AG09309 (cell line): Measurements from ENCODE around the gene MBD3L5.
"Not testable (repeated sequence)": the region's sequence is repeated elsewhere in the genome, so short reads cannot be mapped to it uniquely, and the experiment has no call there.

Experiments
- DNase-seq: peaks from one replicate; pipeline ENCODE4 v3.0.0-alpha.2; 2010; ENCODE audit warnings: low read depth
- H3K4me3 ChIP-seq: 2 replicates; pipeline ENCODE4 v1.5.1; 2011; ENCODE audit warnings: mild to moderate bottlenecking, low read depth, low read length, moderate library complexity; ENCODE audit not compliant: control insufficient read depth
- CTCF ChIP-seq: IDR thresholded peaks from 2 replicates; pipeline ENCODE4 v1.5.1; 2011; ENCODE audit warnings: mild to moderate bottlenecking, low read depth, low read length, inconsistent platforms; ENCODE audit not compliant: insufficient read depth, control insufficient read depth; ENCODE audit errors: missing control alignments

MBD3L5 gene

DNA sequence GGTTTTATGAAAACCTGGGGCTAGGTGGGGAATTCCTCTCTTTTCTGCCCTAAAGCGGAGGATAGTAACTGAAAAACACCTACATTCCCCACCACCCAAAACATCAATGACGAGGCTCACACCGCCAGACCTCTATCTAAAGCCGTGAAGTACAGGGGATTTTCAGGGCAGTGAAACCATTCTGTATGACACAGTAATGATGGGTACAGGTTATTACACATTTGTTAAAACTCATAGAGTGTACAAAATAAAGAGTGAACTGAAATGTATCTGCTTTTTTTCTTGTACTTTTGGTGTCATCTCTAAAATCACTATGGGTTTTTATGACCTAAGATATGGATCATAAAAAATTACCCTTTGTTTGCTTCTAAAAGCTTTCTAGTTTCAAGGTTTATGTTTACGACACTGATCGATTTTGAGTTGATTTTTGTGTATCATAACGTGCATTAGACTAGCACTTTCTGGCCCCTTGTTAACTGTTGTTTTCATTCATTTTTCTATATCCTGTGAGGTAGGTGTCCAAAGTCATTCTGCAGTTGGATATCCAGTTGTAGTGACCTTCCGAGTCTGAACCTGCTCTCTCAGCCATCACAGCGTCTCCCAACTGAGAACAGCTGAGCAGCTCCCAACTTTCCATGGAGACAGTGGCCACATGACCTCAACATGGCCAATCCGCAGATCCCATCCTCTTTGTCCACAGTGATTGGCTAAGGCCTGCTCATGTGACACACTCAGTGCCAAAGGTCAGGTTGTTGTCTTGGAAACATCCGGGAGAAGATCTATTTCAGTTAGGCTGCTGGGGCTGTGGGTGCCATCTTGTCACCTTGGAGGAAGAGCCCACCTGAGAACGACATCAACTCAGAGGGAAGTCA lies 19.4 kb upstream of the MBD3L5 start:
- DNase-seq, result no peak
- H3K4me3 ChIP-seq, result no peak overlapping the region
- TF ChIP-seq CTCF, result no peak

- no peak for DNase-seq
- no peak for TF ChIP-seq CTCF
- H3K4me3 ChIP-seq, result no peak overlapping the region
Measured at GRCh38 chr19:7013678-7014077, 16.7 kb upstream of the MBD3L5 start.

DNA sequence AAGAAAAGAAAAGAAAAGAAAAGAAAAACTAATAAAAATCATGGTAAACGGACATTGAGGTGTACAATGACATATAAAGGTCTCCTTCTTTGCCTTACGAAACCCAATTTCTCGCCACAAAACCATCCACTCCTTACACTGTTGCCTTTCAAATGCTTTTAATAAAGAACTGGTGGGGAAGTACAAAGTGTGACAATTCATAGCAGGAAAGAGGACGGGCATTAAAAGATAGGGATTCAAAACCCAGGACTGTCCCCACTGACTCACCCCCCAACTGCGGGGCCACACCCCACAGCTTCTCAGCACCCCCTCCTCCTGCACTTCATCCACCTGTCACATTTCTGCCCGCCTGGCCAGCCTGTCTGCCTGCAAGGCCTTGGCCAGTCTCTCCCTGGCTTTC lies 11.6 kb upstream of the MBD3L5 start:
- no peak for TF ChIP-seq CTCF
- no peak for DNase-seq
- H3K4me3 ChIP-seq, result no peak overlapping the region

GRCh38 chr19:7021331-7021730 lies 9.0 kb upstream of the MBD3L5 start, which contains the start of gene MBD3L2B:
TSS of gene MBD3L2B (minus strand) at chr19:7021431. CDS start at chr19:7021397, 34 bp downstream.
- not testable (repeated sequence) for H3K4me3 ChIP-seq, DNase-seq

- not testable (repeated sequence) for H3K4me3 ChIP-seq, DNase-seq
Measured at GRCh38 chr19:7028790-7029189, 1.6 kb upstream of the MBD3L5 start.

- DNase-seq, H3K4me3 ChIP-seq: not testable (repeated sequence)
Measured at GRCh38 chr19:7040079-7040478, 9.7 kb downstream of the MBD3L5 start, which contains the start of gene MBD3L4. TSS of gene MBD3L4 (minus strand) at chr19:7040179. CDS start at chr19:7040144, 35 bp downstream.

DNA sequence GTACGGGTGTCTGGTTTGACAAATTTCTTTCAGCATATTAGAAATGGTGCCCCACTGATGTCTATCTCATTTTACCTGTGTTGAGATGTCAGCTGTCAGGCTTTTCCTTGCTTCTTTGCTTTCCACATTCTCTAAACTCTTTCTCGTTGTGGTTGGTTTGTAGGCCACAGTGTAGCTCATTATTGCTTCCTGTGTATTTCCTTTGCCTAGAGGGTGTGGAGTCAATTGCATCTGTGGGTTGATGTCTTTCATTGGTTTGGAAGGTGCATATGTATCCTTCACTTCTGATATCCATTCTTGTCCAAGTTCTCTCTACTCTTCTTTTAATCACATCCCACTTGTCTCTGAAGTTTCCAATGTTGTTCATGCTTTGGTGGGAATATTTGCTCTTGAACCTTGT lies 11.2 kb downstream of the MBD3L5 start:
- DNase-seq, H3K4me3 ChIP-seq: not testable (repeated sequence)

- H3K4me3 ChIP-seq, DNase-seq: not testable (repeated sequence)
Measured at GRCh38 chr19:7049021-7049420, 18.6 kb downstream of the MBD3L5 start, which contains the start of gene MBD3L2. TSS of gene MBD3L2 (plus strand) at chr19:7049321. CDS start at chr19:7049374, 53 bp downstream.

DNA sequence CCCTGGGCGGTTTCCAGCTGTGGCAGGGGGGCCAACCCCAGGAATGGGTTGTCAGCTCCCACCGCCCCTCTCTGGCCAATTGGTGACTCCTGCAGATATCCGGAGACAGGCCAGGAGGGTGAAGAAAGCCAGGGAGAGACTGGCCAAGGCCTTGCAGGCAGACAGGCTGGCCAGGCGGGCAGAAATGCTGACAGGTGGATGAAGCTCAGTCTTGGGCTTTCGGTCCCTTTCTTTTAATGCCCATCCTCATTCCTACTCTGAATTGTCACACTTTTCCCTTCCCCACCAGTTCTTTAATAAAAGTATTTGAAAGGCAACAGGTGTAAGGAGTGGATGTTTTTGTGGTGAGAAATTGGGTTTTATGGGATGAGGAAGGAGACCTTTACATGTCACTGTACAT lies 21.0 kb downstream of the MBD3L5 start:
- not testable (repeated sequence) for H3K4me3 ChIP-seq, DNase-seq

- H3K4me3 ChIP-seq, DNase-seq: not testable (repeated sequence)
Measured at GRCh38 chr19:7052896-7053295, 22.5 kb downstream of the MBD3L5 start.

- H3K4me3 ChIP-seq, DNase-seq: not testable (repeated sequence)
Measured at GRCh38 chr19:7054635-7055368, 24.4 kb downstream of the MBD3L5 start.

DNA sequence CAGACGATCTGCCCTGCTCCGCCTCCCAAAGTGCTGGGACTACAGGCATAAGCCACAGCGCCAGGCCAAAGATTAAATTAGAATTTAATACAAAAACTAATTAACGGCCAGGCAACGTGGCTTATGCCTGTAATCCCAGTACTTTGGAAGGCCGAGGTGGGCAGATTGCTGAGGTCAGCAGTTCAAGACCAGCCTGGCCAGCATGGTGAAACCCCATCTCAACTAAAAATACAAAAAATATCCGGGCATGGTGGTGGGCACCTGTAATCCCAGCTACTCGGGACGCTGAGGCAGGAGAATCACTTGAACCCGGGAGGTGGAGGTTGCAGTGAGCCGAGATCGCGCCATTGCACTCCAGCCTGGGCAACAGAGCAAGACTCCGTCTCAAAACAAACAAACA lies 25.3 kb downstream of the MBD3L5 start:
- DNase-seq, H3K4me3 ChIP-seq: not testable (repeated sequence)

DNA sequence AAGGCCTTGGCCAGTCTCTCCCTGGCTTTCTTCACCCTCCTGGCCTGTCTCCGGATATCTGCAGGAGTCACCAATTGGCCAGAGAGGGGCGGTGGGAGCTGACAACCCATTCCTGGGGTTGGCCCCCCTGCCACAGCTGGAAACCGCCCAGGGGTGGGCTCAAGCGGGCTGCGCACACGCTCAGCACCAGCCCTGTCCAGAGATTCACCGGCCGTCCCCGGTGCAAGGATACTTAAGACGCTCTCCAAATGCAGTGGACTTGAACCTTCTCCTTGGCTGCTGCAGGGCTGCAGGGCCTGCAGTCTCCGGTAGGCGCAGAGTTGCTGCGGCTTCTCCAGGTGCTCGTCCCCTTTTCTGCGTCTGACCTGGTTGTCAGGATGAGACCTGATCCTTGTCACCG lies 26.0 kb downstream of the MBD3L5 start:
- DNase-seq, H3K4me3 ChIP-seq: not testable (repeated sequence)

DNA sequence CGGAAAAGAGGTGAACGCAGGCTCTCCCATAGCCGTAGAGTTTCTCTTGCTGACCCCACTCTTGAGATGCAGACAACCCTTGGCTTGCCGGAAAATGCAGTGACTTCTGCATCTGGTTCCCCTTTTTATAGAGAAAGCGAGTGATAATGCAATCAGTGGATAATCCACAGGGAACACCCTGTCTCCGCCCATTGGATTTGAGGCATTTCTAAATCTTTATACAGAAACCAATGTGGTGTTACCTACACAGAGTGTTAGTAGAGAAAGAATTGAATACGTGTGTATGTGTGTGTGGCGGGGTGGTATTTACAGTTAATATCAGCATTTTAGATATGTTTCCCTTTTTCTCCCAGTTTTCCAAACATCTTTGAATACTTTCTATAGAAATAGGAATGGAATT lies 28.2 kb downstream of the MBD3L5 start, which contains the start of gene MBD3L3:
TSS of gene MBD3L3 (minus strand) at position 101 of the 400 bp plus-strand sequence. CDS start at position 30, 71 bp downstream.
- H3K4me3 ChIP-seq, DNase-seq: not testable (repeated sequence)

GRCh38 chr19:7059977-7060376 lies 29.6 kb downstream of the MBD3L5 start:
- not testable (repeated sequence) for DNase-seq, H3K4me3 ChIP-seq
